WTC11 (cell line): Measurements from ENCODE around the gene KIT. TPM values are rescaled to one million over a fixed set of nuclear protein-coding genes. Genes with fewer than 3 reads are reported as not detected.

Experiments used
- ATAC-seq: fragments of 200-7000 bp; cut with Tn5 transposase; 2 replicates; pipeline ENCODE4 v1.10.0; 2021; ENCODE audit warnings: mild to moderate bottlenecking, moderate library complexity
- CTCF ChIA-PET: fragments of 300-600 bp; sonication (Branson Sonifier 250); formaldehyde crosslinking; loops from one replicate; lab custom pipeline; 2021; ENCODE audit warnings: antibody characterized with exemption; lab: Charles Lee
- POLR2A ChIA-PET: fragments of 350-600 bp; sonication (Branson Sonifier 250); formaldehyde crosslinking; loops from one replicate; lab custom pipeline; 2021; ENCODE audit warnings: antibody characterized with exemption; lab: Charles Lee
- DNase-seq: peaks from one replicate; pipeline ENCODE4 v3.0.0; 2021; ENCODE audit warnings: low spot score
- H3K27ac Mint-ChIP-seq: 2 replicates; pipeline ENCODE4 v1.8.0; 2021; ENCODE audit warnings: mixed read lengths
- H3K27me3 Mint-ChIP-seq: 2 replicates; pipeline ENCODE4 v1.8.0; 2021; ENCODE audit warnings: low read depth, mild to moderate bottlenecking, moderate library complexity, mixed read lengths
- H3K36me3 Mint-ChIP-seq: 2 replicates; pipeline ENCODE4 v1.8.0; 2021; ENCODE audit warnings: mixed read lengths
- H3K4me1 Mint-ChIP-seq: 2 replicates; pipeline ENCODE4 v1.8.0; 2022; ENCODE audit warnings: mixed read lengths
- H3K4me3 Mint-ChIP-seq: 2 replicates; pipeline ENCODE4 v1.8.0; 2021; ENCODE audit warnings: mild to moderate bottlenecking, moderate library complexity, mixed read lengths
- H3K9me3 Mint-ChIP-seq: 2 replicates; pipeline ENCODE4 v1.8.0; 2021; ENCODE audit warnings: mixed read lengths
- GTF2I ChIP-seq: fragments of 250-450 bp; sonication (Bioruptor Pico); conservative IDR thresholded peaks from 2 replicates; pipeline ENCODE4 v1.4.0; 2021; ENCODE audit warnings: mild to moderate bottlenecking
- JAZF1 ChIP-seq: fragments of 250-450 bp; sonication (Bioruptor Pico); IDR thresholded peaks from 2 replicates; pipeline ENCODE4 v1.9.0; 2021; ENCODE audit warnings: moderate library complexity, mild to moderate bottlenecking, inconsistent platforms
- PRRX2 ChIP-seq: fragments of 250-450 bp; sonication (Bioruptor Pico); IDR thresholded peaks from 2 replicates; pipeline ENCODE4 v1.8.0; 2021; ENCODE audit warnings: mild to moderate bottlenecking
- RELA ChIP-seq: sonication (generic); formaldehyde crosslinking; IDR thresholded peaks from 2 replicates; pipeline ENCODE4 v1.8.1; 2022; ENCODE audit warnings: missing genetic modification reagents, mild to moderate bottlenecking, borderline replicate concordance
- SMAD4 ChIP-seq: sonication (generic); formaldehyde crosslinking; IDR thresholded peaks from 2 replicates; pipeline ENCODE4 v1.8.0; 2022; ENCODE audit warnings: mild to moderate bottlenecking, missing genetic modification reagents
- TCF7 ChIP-seq: sonication (generic); formaldehyde crosslinking; IDR thresholded peaks from 2 replicates; pipeline ENCODE4 v1.8.0; 2022; ENCODE audit warnings: mild to moderate bottlenecking, low read depth, missing genetic modification reagents, moderate library complexity
- TP53 ChIP-seq: sonication (generic); formaldehyde crosslinking; IDR thresholded peaks from 2 replicates; pipeline ENCODE4 v1.8.1; 2023; ENCODE audit warnings: mild to moderate bottlenecking, missing genetic modification reagents
- ZNF138 ChIP-seq: sonication (generic); formaldehyde crosslinking; conservative IDR thresholded peaks from 2 replicates; pipeline ENCODE4 v1.8.1; 2022; ENCODE audit warnings: mild to moderate bottlenecking, moderate library complexity, missing genetic modification reagents
- ZNF263 ChIP-seq: sonication (generic); formaldehyde crosslinking; IDR thresholded peaks from 2 replicates; pipeline ENCODE4 v1.8.1; 2022; ENCODE audit warnings: low read depth, mild to moderate bottlenecking, moderate library complexity, missing genetic modification reagents
- ZNF317 ChIP-seq: sonication (generic); formaldehyde crosslinking; IDR thresholded peaks from 2 replicates; pipeline ENCODE4 v1.8.1; 2023; ENCODE audit warnings: low read depth, mild to moderate bottlenecking, moderate library complexity, missing genetic modification reagents, borderline replicate concordance
- ZNF416 ChIP-seq: fragments of 250-450 bp; sonication (Bioruptor Pico); IDR thresholded peaks from 2 replicates; pipeline ENCODE4 v1.9.0; 2021; ENCODE audit warnings: mild to moderate bottlenecking, inconsistent platforms
- ZNF671 ChIP-seq: fragments of 250-450 bp; sonication (Bioruptor Pico); IDR thresholded peaks from 2 replicates; pipeline ENCODE4 v1.8.0; 2021; ENCODE audit warnings: mild to moderate bottlenecking
- total RNA-seq: library from RNA; stranded (reverse); gene quantifications from 3 replicates; pipeline ENCODE4 v1.2.3, GENCODE V29; 2021
- TF ChIP-seq, protein P1 (sequence below): sonication (generic); formaldehyde crosslinking; IDR thresholded peaks from 2 replicates; pipeline ENCODE4 v1.8.0; 2022; ENCODE audit warnings: mild to moderate bottlenecking, missing genetic modification reagents
- TF ChIP-seq, protein P2 (sequence below): sonication (generic); formaldehyde crosslinking; IDR thresholded peaks from 2 replicates; pipeline ENCODE4 v1.8.1; 2023; ENCODE audit warnings: mild to moderate bottlenecking, missing genetic modification reagents, moderate library complexity
- TF ChIP-seq, protein P3 (sequence below): sonication (generic); formaldehyde crosslinking; IDR thresholded peaks from 2 replicates; pipeline ENCODE4 v1.8.0; 2022; ENCODE audit warnings: missing genetic modification reagents
- TF ChIP-seq, protein P4 (sequence below): sonication (generic); formaldehyde crosslinking; IDR thresholded peaks from 2 replicates; pipeline ENCODE4 v1.8.1; 2023; ENCODE audit warnings: mild to moderate bottlenecking, missing genetic modification reagents, moderate library complexity
- TF ChIP-seq, protein P5 (sequence below): fragments of 250-450 bp; sonication (Bioruptor Pico); IDR thresholded peaks from 2 replicates; pipeline ENCODE4 v1.9.0; 2021; ENCODE audit warnings: mild to moderate bottlenecking
- TF ChIP-seq, protein P6 (sequence below): fragments of 250-450 bp; sonication (Bioruptor Pico); conservative IDR thresholded peaks from 2 replicates; pipeline ENCODE4 v1.9.0; 2021; ENCODE audit warnings: mild to moderate bottlenecking
- TF ChIP-seq, protein P7 (sequence below): sonication (generic); formaldehyde crosslinking; IDR thresholded peaks from 2 replicates; pipeline ENCODE4 v1.8.1; 2022; ENCODE audit warnings: low read depth, missing genetic modification reagents, borderline replicate concordance

Gene KIT
- total RNA-seq, 1 experiment from 2014 or later: 23.3 TPM

DNA sequence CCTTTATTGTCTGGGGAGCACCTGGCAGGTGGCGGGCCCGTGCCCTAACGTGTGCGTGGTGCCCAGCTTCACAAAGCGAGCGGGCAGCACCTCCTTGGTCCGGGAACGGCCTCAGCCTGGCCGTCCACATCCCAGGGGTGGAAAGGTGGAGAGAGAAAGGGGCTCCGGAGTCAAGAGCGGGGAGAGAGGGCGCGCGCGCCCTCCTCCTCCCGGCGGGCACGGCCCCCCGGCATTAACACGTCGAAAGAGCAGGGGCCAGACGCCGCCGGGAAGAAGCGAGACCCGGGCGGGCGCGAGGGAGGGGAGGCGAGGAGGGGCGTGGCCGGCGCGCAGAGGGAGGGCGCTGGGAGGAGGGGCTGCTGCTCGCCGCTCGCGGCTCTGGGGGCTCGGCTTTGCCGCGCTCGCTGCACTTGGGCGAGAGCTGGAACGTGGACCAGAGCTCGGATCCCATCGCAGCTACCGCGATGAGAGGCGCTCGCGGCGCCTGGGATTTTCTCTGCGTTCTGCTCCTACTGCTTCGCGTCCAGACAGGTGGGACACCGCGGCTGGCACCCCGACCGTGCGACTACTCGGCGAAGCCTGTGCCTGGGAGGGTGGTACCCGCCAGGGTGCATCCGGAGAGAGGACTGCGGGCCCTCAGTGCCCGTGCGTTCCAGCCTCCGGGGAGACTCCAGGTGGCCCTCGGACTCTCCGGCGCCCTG lies at the start of gene KIT (continued):
- TF ChIP-seq ZNF317 (0 out of 2 replicates have a peak, but pooled peaks have one; percentile 35), TP53 (CRISPR knock-in tag) (peak; percentile 35; the same call in 1 of the 2 replicates), ZNF416 (CRISPR knock-in tag) (no peak), RELA (no peak), GTF2I (CRISPR knock-in tag) (no peak), ZNF138 (no peak), JAZF1 (CRISPR knock-in tag) (no peak), TCF7 (CRISPR knock-in tag) (no peak)
- TF ChIP-seq, protein P1, sequence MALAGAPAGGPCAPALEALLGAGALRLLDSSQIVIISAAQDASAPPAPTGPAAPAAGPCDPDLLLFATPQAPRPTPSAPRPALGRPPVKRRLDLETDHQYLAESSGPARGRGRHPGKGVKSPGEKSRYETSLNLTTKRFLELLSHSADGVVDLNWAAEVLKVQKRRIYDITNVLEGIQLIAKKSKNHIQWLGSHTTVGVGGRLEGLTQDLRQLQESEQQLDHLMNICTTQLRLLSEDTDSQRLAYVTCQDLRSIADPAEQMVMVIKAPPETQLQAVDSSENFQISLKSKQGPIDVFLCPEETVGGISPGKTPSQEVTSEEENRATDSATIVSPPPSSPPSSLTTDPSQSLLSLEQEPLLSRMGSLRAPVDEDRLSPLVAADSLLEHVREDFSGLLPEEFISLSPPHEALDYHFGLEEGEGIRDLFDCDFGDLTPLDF: no peak
- TF ChIP-seq, protein P2, sequence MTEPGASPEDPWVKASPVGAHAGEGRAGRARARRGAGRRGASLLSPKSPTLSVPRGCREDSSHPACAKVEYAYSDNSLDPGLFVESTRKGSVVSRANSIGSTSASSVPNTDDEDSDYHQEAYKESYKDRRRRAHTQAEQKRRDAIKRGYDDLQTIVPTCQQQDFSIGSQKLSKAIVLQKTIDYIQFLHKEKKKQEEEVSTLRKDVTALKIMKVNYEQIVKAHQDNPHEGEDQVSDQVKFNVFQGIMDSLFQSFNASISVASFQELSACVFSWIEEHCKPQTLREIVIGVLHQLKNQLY (CRISPR knock-in tag): no peak
- TF ChIP-seq, protein P3, sequence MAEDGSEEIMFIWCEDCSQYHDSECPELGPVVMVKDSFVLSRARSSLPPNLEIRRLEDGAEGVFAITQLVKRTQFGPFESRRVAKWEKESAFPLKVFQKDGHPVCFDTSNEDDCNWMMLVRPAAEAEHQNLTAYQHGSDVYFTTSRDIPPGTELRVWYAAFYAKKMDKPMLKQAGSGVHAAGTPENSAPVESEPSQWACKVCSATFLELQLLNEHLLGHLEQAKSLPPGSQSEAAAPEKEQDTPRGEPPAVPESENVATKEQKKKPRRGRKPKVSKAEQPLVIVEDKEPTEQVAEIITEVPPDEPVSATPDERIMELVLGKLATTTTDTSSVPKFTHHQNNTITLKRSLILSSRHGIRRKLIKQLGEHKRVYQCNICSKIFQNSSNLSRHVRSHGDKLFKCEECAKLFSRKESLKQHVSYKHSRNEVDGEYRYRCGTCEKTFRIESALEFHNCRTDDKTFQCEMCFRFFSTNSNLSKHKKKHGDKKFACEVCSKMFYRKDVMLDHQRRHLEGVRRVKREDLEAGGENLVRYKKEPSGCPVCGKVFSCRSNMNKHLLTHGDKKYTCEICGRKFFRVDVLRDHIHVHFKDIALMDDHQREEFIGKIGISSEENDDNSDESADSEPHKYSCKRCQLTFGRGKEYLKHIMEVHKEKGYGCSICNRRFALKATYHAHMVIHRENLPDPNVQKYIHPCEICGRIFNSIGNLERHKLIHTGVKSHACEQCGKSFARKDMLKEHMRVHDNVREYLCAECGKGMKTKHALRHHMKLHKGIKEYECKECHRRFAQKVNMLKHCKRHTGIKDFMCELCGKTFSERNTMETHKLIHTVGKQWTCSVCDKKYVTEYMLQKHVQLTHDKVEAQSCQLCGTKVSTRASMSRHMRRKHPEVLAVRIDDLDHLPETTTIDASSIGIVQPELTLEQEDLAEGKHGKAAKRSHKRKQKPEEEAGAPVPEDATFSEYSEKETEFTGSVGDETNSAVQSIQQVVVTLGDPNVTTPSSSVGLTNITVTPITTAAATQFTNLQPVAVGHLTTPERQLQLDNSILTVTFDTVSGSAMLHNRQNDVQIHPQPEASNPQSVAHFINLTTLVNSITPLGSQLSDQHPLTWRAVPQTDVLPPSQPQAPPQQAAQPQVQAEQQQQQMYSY (CRISPR knock-in tag): peak; percentile 76
- TF ChIP-seq, protein P4, sequence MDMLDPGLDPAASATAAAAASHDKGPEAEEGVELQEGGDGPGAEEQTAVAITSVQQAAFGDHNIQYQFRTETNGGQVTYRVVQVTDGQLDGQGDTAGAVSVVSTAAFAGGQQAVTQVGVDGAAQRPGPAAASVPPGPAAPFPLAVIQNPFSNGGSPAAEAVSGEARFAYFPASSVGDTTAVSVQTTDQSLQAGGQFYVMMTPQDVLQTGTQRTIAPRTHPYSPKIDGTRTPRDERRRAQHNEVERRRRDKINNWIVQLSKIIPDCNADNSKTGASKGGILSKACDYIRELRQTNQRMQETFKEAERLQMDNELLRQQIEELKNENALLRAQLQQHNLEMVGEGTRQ (CRISPR knock-in tag): 0 out of 2 replicates have a peak, but pooled peaks have one; percentile 4

DNA sequence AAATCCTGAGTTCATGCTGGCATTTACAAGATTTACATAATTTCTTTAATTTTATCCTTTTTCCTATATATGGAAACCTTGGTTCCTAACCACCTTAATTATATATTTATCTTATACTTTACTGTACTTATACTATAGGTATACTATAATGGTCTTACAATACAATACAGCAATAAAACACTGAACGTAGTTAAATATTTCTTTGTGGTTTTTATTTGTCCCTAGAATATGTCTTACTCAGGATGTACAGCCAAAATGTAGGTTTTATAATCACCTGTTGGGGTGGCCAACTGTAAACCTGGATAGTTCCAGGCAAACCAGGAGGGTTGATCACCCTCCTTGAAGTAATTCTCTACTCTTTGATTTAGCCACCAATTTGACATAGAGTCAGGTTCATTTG lies 48.4 kb upstream of the KIT start:
- Mint-ChIP-seq H3K27ac (no peak overlapping the region), H3K4me3 (no peak overlapping the region), H3K9me3 (peaks cover 16% of the 10 kb centered on the region), H3K4me1 (peaks cover 8% of the 10 kb centered on the region; the same call in 1 of the 2 replicates), H3K36me3 (no peaks in the 10 kb centered on the region), H3K27me3 (no peaks in the 10 kb centered on the region; the same call in 1 of the 2 replicates)
- ATAC-seq: no peak
- ChIA-PET CTCF (no interaction called here), POLR2A (no interaction called here)
- no peak for DNase-seq
- TF ChIP-seq PRRX2 (CRISPR knock-in tag) (no peak), ZNF263 (no peak), SMAD4 (CRISPR knock-in tag) (no peak), ZNF671 (CRISPR knock-in tag) (no peak)
- TF ChIP-seq, protein P3 (CRISPR knock-in tag): no peak
- TF ChIP-seq, protein P5, sequence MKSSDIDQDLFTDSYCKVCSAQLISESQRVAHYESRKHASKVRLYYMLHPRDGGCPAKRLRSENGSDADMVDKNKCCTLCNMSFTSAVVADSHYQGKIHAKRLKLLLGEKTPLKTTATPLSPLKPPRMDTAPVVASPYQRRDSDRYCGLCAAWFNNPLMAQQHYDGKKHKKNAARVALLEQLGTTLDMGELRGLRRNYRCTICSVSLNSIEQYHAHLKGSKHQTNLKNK (CRISPR knock-in tag): no peak
- TF ChIP-seq, protein P6, sequence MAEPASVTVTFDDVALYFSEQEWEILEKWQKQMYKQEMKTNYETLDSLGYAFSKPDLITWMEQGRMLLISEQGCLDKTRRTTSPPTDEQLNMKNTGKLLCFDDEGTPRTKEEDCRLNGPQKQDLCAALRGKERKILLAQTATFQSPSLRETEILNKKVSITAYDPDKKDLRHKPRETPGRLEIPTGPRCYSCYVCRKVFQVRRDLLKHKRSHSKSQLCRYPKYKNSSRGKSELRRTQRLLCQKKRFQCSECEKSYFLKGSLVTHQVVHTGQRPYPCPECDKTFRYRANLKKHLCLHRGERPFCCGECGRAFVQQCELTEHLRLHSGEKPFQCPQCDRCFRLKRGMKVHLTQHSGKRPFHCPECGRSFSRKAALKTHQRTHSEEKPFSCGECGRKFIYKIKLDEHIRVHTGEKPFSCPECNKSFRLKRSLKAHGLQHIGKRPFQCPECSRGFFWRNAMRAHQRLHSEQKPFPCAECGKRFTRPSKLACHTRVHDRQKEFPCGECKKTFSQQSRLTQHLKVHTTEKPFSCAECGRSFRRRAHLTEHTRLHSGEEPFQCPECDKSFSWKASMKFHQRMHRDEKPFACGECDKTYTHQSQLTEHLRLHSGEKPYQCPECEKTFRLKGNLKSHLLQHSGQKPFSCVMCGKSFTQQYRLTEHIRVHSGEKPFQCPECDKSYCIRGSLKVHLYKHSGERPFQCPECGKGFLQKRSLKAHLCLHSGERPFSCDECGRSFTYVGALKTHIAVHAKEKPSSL (CRISPR knock-in tag): no peak
- TF ChIP-seq, protein P7, sequence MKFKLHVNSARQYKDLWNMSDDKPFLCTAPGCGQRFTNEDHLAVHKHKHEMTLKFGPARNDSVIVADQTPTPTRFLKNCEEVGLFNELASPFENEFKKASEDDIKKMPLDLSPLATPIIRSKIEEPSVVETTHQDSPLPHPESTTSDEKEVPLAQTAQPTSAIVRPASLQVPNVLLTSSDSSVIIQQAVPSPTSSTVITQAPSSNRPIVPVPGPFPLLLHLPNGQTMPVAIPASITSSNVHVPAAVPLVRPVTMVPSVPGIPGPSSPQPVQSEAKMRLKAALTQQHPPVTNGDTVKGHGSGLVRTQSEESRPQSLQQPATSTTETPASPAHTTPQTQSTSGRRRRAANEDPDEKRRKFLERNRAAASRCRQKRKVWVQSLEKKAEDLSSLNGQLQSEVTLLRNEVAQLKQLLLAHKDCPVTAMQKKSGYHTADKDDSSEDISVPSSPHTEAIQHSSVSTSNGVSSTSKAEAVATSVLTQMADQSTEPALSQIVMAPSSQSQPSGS: no peak
